B cell (primary cell): ENCODE measurements around the gene TFF1. TPM values are rescaled to one million over a fixed set of nuclear protein-coding genes. Genes with fewer than 3 reads are reported as not detected.

Experiments used
- ATAC-seq: fragments of 200-7000 bp; cut with Tn5 transposase; one replicate; pipeline ENCODE4 v1.10.0; 2021; ENCODE audit warnings: low read depth, mild to moderate bottlenecking, moderate number of reproducible peaks, moderate library complexity
- CTCF ChIA-PET: fragments of 350-600 bp; sonication (Branson Sonifier 250); formaldehyde crosslinking; loops from one replicate; lab custom pipeline; 2021; ENCODE audit warnings: antibody characterized with exemption, inconsistent platforms; lab: Charles Lee
- POLR2A ChIA-PET: fragments of 350-600 bp; sonication (Branson Sonifier 250); formaldehyde crosslinking; loops from one replicate; lab custom pipeline; 2021; ENCODE audit warnings: antibody characterized with exemption; lab: Charles Lee
- DNase-seq: peaks from one replicate; pipeline ENCODE4 v3.0.0; 2013
- H2AFZ ChIP-seq: 2 replicates; pipeline ENCODE4 v1.6.1; 2012; ENCODE audit warnings: mild to moderate bottlenecking, low read depth, low read length; ENCODE audit not compliant: insufficient read depth, poor library complexity, severe bottlenecking
- H3K27ac ChIP-seq, 2 donors: 1 replicate in 1 of 2; 2 replicates in 1 of 2; pipeline ENCODE4 v1.5.1; 2012 to 2013; ENCODE audit warnings: low read length in 2 of 2, mild to moderate bottlenecking in 2 of 2, moderate library complexity in 1 of 2
- H3K27me3 ChIP-seq, 4 experiments: fragments of 200-600 bp in 1 of 4; sonication (generic) in 1 of 4; replicated peaks in 1 of 4; 1 replicate in 2 of 4; 2 replicates in 2 of 4; pipeline versions ENCODE4 v1.6.1 to v1.7.0; 2013 to 2016; ENCODE audit warnings: low read length in 3 of 4, mild to moderate bottlenecking in 2 of 4, mixed read lengths in 1 of 4, moderate library complexity in 1 of 4; ENCODE audit not compliant: insufficient read depth in 4 of 4, control insufficient read depth in 3 of 4; ENCODE audit errors: control extremely low read depth in 1 of 4
- H3K36me3 ChIP-seq, 2 experiments: replicated peaks in 1 of 2; 1 replicate in 1 of 2; 2 replicates in 1 of 2; pipeline versions ENCODE4 v1.6.1 to v1.7.1; 2013; ENCODE audit warnings: low read length in 1 of 2; ENCODE audit not compliant: insufficient read depth in 2 of 2, control insufficient read depth in 1 of 2; ENCODE audit errors: control extremely low read depth in 1 of 2, extremely low read depth in 1 of 2
- H3K4me1 ChIP-seq, 2 donors: fragments of 200-600 bp in 1 of 2; sonication (generic) in 1 of 2; 1 replicate in 1 of 2; 2 replicates in 1 of 2; pipeline versions ENCODE4 v1.5.1 to v1.6.1; 2013 to 2017; ENCODE audit warnings: low read length in 2 of 2; ENCODE audit not compliant: control insufficient read depth in 2 of 2, insufficient read depth in 2 of 2
- H3K4me2 ChIP-seq: replicated peaks from 2 replicates; pipeline ENCODE3; 2012; ENCODE audit warnings: mild to moderate bottlenecking, low read depth, low read length; ENCODE audit not compliant: poor library complexity, severe bottlenecking
- H3K4me3 ChIP-seq, 5 experiments: fragments of 200-600 bp in 1 of 5; sonication (generic) in 1 of 5; 1 replicate in 3 of 5; 2 replicates in 2 of 5; pipeline versions ENCODE4 v1.5.1 to v1.7.0; 2011 to 2016; ENCODE audit warnings: low read length in 4 of 5, mild to moderate bottlenecking in 4 of 5, low read depth in 2 of 5, control low read depth in 1 of 5, moderate library complexity in 1 of 5; ENCODE audit not compliant: insufficient read depth in 1 of 5; ENCODE audit errors: control extremely low read depth in 1 of 5, extremely low read depth in 1 of 5
- H3K79me2 ChIP-seq: fragments of 200-600 bp; sonication (generic); one replicate; pipeline ENCODE4 v1.6.0; 2016; ENCODE audit warnings: low read length; ENCODE audit not compliant: control insufficient read depth, insufficient read depth
- H3K9ac ChIP-seq: fragments of 200-600 bp; sonication (generic); 2 replicates; pipeline ENCODE4 v1.6.1; 2017; ENCODE audit warnings: mild to moderate bottlenecking, low read length, moderate library complexity
- H3K9me3 ChIP-seq, 3 donors: one replicate each; pipeline versions ENCODE4 v1.6.1 to v1.7.1; 2013; ENCODE audit warnings: low read length in 2 of 3; ENCODE audit not compliant: control insufficient read depth in 2 of 3, insufficient read depth in 1 of 3; ENCODE audit errors: control extremely low read depth in 1 of 3
- H4K20me1 ChIP-seq: 2 replicates; pipeline ENCODE4 v1.6.0; 2012; ENCODE audit warnings: mild to moderate bottlenecking, low read length; ENCODE audit not compliant: insufficient read depth, control insufficient read depth, poor library complexity, severe bottlenecking
- H3K27ac Mint-ChIP-seq: one replicate; pipeline ENCODE4 v1.8.0; 2021; ENCODE audit warnings: mixed read lengths
- H3K27me3 Mint-ChIP-seq: one replicate; pipeline ENCODE4 v1.8.0; 2021; ENCODE audit warnings: mixed read lengths
- H3K4me1 Mint-ChIP-seq: one replicate; pipeline ENCODE4 v1.8.0; 2021; ENCODE audit warnings: mixed read lengths
- H3K4me3 Mint-ChIP-seq: one replicate; pipeline ENCODE4 v1.8.0; 2021; ENCODE audit warnings: mixed read lengths
- H3K9me3 Mint-ChIP-seq: one replicate; pipeline ENCODE4 v1.8.0; 2022; ENCODE audit warnings: mixed read lengths; ENCODE audit not compliant: insufficient read depth
- EZH2 ChIP-seq: IDR thresholded peaks from 2 replicates; pipeline ENCODE4 v1.6.1; 2012; ENCODE audit warnings: borderline replicate concordance, low read depth, mild to moderate bottlenecking, moderate library complexity, low read length; ENCODE audit not compliant: insufficient read depth, poor library complexity, severe bottlenecking
- WGBS: methylation state at CpG from one replicate; pipeline ENCODE4 v1.1.5; 2013; ENCODE audit warnings: missing lambda C conversion rate; ENCODE audit not compliant: insufficient coverage; 5-methylcytosine and 5-hydroxymethylcytosine counted together
- intact Hi-C: fragments of 100-400 bp; cut with micrococcal nuclease; formaldehyde crosslinking; loops from one replicate; pipeline ENCODE4 v1.10.0; 2022
- polyA plus RNA-seq: library from polyadenylated mRNA; depleted of rRNA; stranded (reverse); fragments of >200 nt; gene quantifications from 2 replicates; pipeline ENCODE4 v1.2.3, GENCODE V29; 2012
- total RNA-seq, 2 donors: library from RNA; stranded (reverse); fragments of 120-200 nt in 1 of 2; gene quantifications; 1 replicate in 1 of 2; 2 replicates in 1 of 2; pipeline versions ENCODE4 v1.2.3 to v1.2.4, GENCODE V29; 2013 to 2022
- TF ChIP-seq, protein P1 (sequence below): fragments of 200-600 bp; IDR thresholded peaks from one replicate; pipeline ENCODE4 v1.8.0; 2022; ENCODE audit warnings: antibody characterized with exemption, mild to moderate bottlenecking

The TFF1 gene
- total and polyA plus RNA-seq, 2 donors (not counting 1 experiment from before 2014, with no cell fraction given): not detected

DNA sequence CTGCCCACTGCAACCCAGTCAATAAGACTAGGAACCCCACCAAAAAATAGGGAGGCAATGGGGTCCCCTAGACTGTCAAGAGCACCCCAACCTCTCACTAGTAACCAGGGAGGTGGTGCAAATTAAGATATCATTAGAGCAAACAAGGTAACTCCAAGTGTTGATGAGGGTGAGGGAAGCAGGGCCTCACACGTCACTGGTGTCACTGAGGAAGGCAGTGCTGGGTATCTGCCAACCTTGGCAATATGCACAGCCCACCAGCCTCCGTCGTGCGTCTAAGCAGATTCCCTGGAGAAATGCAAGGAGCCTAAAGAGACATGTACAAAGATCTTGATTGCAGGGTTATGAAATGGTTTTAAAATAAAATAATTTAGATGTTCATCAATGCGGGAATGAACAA is 41.1 kb upstream of the TFF1 start:
- ATAC-seq (no peak), DNase-seq (no peak)
- Histone ChIP-seq H3K27ac (no peak overlapping the region), H3K9ac (no peak overlapping the region), H2AFZ (no peak overlapping the region), H3K79me2 (no peaks in the 10 kb centered on the region), H3K9me3 (no peaks in the 10 kb centered on the region), H4K20me1 (no peaks in the 10 kb centered on the region), H3K4me2 (no peak overlapping the region), H3K36me3 (no peaks in the 10 kb centered on the region), H3K27me3 (peaks cover 0 to 2% (median 0%) of the 10 kb centered on the region in 4 experiments), H3K4me3 (no peak overlapping the region), H3K4me1 (no peaks in the 10 kb centered on the region)
- ChIA-PET POLR2A (no interaction called here), CTCF (no interaction called here)
- intact Hi-C loops: no loop called here
- H3K27ac Mint-ChIP-seq: no peak overlapping the region
- H3K27me3 Mint-ChIP-seq: peaks cover 3% of the 10 kb centered on the region
- TF ChIP-seq, protein P1, sequence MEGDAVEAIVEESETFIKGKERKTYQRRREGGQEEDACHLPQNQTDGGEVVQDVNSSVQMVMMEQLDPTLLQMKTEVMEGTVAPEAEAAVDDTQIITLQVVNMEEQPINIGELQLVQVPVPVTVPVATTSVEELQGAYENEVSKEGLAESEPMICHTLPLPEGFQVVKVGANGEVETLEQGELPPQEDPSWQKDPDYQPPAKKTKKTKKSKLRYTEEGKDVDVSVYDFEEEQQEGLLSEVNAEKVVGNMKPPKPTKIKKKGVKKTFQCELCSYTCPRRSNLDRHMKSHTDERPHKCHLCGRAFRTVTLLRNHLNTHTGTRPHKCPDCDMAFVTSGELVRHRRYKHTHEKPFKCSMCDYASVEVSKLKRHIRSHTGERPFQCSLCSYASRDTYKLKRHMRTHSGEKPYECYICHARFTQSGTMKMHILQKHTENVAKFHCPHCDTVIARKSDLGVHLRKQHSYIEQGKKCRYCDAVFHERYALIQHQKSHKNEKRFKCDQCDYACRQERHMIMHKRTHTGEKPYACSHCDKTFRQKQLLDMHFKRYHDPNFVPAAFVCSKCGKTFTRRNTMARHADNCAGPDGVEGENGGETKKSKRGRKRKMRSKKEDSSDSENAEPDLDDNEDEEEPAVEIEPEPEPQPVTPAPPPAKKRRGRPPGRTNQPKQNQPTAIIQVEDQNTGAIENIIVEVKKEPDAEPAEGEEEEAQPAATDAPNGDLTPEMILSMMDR: no peak
- TF ChIP-seq EZH2: no peak
- H3K4me3 Mint-ChIP-seq: no peak overlapping the region
- no peaks in the 10 kb centered on the region for H3K9me3 Mint-ChIP-seq
- H3K4me1 Mint-ChIP-seq: peaks cover 3% of the 10 kb centered on the region
- 93% methylated on average over 3 of the region's 5 CpGs for WGBS

DNA sequence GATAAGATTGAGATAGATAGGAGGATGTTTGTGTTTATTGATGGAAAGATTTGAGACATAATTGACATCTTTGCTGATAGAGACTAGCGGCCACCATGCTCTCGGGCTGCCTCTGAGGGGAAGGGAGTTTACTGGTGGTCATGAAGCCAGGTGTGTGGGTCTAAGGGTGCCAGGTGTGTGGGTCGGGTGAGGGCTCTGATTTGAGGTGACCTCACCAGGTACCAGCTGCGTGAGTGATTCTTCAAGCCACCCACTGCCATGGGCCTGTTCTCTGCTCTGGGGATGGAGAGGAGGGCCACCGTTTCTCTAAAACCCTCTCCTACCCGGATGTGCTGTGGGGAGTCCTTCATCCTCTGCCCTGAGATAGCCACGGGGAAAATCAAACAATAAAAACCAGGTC is 40.5 kb upstream of the TFF1 start:
- Mint-ChIP-seq H3K27ac (no peak overlapping the region), H3K9me3 (peaks cover 4% of the 10 kb centered on the region), H3K4me3 (no peak overlapping the region), H3K27me3 (peaks cover 3% of the 10 kb centered on the region), H3K4me1 (no peaks in the 10 kb centered on the region)
- H3K4me3 ChIP-seq: no peak overlapping the region
- 95% methylated on average over 4 of the region's 7 CpGs for WGBS
- no peaks in the 10 kb centered on the region for H3K4me1 ChIP-seq
- intact Hi-C loops: no loop called here
- ATAC-seq (no peak), DNase-seq (no peak)
- no peaks in the 10 kb centered on the region for H3K9me3 ChIP-seq
- H3K36me3 ChIP-seq: no peaks in the 10 kb centered on the region
- H3K4me2 ChIP-seq: no peak overlapping the region
- peaks cover 0 to 2% (median 0%) of the 10 kb centered on the region in 4 experiments for H3K27me3 ChIP-seq
- H4K20me1 ChIP-seq: no peaks in the 10 kb centered on the region
- no peak overlapping the region for H3K9ac ChIP-seq
- ChIA-PET POLR2A (no interaction called here), CTCF (no interaction called here)
- H3K79me2 ChIP-seq: no peaks in the 10 kb centered on the region
- H2AFZ ChIP-seq: no peak overlapping the region
- H3K27ac ChIP-seq: no peak overlapping the region
- no peak for TF ChIP-seq EZH2
- TF ChIP-seq, protein P1: no peak
